HG02588 (cell line): Measurements from ENCODE around the gene PPP2R2B.

Experiments
- ATAC-seq: cut with Tn5 transposase; IDR thresholded peaks from one replicate; pipeline ENCODE4 v1.9.1; 2021; ENCODE audit warnings: mild to moderate bottlenecking, moderate library complexity; ENCODE audit not compliant: unreplicated experiment

PPP2R2B gene

DNA sequence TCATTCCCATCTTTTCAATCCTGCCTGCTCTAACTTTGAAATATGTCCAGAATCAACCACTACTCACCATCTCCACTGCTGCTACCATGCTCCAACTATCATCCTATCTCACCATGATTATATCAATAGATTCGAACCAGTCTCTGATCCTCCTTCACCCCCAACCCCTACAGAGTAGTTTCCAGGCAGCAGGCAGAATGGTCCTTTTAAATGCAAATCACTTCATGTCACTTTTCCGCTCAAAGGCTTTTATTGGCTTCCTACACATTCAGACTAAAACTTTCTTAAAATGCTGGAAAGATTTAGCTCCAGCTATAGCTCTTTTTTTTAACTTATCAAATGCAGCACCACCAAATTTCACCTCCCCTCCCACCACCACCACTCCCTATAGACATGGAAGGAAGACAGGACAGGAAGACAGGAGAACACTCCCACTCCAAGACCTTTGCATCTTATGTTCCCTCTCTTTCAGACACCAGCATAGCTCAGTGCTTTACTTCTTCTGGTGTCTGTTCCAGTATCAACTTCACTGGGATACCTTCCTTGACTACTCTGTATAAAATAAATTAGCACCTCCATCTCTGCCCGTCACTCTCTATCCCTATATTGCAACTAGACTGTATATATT lies 9.9 kb upstream of the PPP2R2B start:
- no peak for ATAC-seq

DNA sequence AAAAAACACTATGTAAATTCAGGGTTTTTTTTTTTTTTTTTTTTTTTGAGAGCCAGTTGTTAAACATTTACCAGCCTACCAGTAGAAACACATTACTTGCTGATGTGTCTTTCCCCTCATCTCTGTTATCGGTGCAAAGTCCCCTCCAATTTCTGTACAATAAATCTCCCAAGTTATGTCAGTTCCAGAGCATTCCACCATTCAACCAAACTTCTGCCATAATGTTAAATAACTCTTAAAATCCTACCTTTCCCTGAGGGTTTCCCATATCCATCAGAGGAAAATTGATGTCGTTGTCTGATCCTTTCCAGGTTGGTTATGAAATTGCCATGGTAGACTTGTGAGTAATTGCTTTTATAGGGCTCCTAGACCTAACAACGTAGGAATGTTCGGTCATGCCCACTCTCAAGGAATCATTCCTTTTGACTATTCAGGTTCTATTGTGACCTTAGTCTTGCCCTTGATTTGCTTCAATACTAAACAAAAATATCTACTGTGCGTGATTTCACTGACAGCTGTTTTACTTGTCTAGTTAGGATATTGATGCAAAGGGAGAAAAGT lies 5.6 kb upstream of the PPP2R2B start:
- no peak for ATAC-seq

DNA sequence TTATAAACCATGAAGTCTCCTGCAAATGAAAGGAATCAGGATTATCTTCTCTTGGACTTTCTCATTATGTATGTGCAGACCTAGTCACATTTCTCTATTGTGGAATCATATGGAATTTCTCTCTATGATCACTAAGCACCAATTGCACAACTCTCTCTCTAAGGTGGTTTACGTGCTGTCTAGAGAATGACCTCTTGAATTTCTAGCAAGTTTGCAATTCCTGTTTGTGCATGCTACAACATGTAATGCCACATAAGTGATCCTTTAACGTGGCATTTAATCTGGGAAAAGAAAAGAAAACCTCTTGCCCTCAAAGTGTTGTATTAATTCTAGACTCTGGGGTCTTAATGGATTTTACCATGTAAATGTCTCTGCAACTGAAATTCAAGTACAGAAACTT lies 5.0 kb upstream of the PPP2R2B start:
- ATAC-seq, result no peak

DNA sequence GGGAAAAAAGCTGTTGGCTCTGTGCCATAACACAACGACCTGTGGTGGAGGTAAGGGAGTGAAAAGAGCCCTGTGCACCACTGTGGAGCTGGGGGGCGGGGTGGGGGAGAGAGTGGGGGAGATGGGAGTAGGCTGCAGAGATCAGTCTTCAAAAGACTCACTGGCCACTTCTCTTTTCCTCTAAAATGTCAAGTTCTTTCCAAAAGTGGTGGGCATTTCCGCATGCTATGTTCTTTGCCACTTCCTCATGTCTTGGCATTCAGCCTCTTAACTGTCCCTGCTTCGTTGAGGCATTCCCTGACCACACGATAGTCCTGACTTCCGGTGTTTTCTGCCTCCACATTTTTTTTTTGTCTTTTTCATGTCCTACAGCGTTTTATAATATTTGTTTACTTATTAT lies 2.4 kb upstream of the PPP2R2B start:
- no peak for ATAC-seq

DNA sequence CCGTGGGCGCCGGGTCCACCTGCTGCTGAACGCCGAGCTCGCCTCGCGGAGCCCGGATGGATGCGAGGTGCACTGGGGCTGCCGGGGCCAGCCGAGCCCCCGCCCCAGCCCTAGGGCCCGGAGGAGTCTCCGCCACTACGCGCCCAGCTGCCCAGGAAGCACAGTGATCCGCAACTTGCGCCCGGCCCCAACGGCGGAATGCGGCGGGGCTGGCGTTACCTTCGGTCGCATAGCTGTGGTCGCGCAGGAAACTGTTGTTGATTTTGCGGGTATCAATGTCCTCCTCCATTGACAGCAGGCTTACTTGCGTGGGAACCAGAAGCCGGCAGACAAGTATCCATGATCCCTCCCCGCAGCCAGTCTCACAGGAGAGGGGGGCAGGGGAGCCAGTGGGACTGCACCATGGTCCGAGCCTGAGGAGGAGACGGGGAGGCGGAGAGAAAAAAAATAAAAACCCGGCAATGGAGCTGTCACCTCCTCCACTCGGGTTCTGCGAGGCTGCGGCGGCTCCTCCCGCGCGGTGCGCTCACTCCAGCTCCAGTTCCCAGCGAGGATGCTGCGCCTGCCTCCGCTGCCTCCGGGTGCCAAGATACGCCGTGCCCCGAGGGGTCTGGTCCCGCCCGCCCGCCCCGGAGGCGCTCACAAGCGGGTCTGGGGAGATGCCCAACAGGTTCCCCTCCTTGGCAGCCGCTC lies 628 bp downstream of the PPP2R2B start:
- ATAC-seq, result peak; percentile 17

DNA sequence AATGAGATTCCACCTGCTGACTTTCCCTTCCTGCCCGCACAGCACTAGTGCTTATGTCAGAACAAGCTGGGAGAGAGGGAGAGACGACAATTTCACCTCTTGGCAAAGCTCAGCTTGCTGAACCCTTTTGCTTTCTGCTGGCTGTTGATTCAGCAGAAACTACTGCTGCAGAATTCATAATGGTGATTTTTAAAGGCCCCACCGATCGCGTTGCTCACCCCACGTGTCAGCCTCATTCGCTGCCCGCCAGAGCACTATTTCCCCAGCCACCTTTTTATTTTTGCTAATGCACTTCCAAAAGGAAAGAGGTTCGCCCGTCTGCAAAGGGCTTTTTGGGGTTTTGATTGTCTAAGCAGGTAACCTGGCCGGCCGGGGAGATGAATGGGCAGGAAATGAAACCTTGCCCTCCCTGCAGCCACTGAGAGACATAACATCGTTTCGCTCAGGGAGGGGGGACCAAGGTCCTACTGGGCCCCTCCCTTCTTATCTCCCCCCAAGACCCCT lies 1.3 kb downstream of the PPP2R2B start:
- ATAC-seq, result no peak

DNA sequence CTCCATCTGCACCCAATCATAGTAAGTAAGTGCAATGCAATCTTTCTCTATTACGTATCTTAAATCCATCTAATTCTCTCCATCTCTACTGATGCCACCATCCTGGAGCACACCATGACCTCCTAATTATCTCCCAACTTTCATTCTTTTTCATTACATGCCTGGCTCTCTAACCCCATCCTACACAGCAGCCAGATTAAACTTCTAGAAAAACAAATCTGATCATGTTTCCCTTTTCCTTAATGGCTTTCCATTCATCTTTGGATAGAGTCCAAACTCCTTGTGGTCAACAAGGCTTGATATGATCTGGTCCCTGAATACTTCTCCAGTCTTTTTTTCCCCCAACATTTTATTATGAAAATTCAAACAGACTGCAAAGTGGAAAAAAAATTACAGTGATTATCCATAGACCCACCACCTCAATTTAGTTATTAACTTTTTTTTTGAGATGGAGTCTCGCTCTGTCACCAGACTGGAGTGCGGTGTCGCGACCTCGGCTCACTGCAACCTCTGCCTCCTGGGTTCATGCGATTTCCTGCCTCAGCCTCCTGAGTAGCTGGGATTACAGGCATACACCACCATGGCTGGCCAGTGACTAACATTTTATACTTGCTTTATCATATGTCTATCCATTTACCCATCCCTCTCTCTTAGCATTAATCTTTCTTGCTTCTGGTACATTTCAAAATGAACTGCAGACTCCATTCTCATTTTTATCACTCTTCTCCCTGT lies 5.2 kb downstream of the PPP2R2B start:
- no peak for ATAC-seq

DNA sequence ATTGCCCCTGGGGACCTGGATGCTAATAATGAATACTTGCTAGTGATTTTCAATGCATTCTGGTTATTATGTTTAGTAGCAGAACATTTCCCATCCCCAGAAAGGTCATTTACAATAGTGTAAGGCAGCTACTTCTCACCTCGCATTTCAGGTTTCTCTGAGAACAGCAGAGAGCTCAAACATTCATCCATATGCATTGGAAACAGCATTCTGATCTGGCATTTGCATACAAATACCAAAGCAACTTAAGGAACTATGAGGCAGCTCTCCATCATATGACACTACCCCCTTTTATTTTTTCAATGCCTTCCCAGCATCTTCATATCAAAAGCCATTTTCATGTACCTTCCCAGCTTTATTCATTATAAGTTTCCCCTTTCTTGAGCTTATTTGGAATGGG lies 6.4 kb downstream of the PPP2R2B start:
- no peak for ATAC-seq

DNA sequence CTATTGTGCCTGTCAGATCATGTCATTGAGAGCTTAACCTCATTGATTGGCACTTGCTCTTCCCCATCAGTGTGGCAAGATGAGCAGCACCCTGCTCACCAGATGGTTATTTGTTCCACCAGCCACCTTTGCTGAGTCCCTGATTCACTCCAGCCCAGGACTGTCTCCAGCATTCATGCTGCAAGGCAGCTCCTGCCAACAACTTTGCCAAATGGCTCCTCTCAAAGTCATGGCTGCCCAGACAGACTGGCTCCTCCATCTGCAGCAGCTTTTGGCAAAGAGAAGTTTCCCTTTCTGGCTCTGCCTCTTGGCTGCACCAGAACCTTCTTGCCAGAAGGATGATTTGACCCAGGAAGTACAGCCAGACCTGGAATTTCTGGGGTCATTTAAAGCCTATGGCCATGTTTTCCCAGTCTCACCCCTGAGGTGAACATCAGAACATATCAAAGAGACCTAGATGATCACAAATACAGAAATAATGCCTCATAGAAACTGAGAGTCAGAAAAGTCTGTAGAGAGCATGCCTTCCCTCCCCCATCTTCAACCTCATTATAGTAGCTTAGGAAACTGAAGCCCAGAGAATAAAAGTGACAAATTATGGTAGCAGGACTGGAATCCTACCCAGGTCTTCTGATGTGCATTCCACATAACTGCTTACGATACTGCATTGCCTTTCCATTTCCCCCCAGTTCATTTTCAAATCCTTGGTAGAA lies 10.4 kb downstream of the PPP2R2B start:
- ATAC-seq, result no peak

DNA sequence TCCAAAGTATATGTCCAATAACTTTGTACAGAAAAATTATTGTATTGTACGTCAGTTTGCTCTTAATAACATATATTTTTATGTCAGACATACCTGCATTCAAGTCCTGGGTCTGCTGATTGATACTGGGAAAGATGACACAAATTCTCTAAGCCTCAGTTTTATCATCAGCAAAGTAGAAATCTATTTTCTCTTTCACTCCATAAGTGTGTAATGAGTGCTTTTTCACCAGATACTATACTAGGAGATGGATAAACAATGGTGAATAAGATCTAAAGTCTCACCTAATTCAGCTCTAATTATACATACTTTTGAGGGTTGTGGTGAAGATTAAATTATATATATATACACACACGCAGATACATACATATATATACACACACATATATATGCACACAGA lies 12.3 kb downstream of the PPP2R2B start:
- no peak for ATAC-seq

DNA sequence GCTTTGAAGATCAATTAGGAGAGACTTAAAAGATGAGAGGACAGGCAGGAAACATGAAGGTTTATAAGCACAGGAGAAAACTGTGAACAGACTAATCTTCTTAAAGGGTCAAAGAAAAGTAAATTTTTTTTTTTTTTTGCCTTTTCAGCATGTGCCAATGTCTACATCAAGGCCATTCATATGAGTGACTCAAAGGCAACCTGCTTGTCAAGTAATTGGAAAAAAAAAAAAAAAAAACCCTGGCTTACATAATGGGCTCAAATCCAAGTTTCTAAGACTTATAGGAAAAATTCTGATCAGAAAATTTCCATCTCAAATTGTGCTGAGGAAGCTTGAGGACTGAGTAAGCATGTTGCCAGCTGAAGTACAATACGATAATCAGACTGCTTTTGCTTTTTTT lies 15.9 kb downstream of the PPP2R2B start:
- ATAC-seq, result no peak

DNA sequence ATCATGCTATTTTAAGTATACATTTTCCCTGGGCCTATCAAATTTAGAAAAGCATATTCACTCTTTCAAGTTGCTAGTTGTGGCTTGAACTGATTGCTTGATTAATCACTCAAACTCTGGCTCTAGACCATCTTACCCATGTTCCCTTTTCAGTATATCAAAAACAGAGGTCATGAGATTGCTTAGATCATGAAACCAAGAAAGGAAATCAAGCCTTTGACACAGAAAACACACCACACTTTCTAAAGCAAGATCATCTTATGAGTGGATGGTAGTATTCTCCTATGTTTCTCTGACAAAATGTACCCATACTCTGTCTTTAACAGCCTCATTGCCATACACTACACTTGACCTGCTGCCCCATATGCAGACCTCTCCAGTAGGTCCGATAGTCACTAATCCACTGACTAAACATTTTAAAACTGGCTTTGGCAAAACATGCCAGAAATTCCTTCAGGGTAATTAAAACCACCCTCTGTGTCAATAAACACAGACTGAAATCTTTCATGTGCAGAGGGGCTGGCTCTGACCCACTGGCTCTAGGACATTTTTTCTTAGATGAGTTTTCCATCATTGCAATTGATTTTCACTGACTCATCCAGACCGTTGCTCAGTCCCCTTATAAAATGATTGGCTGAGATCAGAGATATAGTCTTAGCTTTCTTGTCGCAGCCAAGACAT lies 18.2 kb downstream of the PPP2R2B start:
- no peak for ATAC-seq

DNA sequence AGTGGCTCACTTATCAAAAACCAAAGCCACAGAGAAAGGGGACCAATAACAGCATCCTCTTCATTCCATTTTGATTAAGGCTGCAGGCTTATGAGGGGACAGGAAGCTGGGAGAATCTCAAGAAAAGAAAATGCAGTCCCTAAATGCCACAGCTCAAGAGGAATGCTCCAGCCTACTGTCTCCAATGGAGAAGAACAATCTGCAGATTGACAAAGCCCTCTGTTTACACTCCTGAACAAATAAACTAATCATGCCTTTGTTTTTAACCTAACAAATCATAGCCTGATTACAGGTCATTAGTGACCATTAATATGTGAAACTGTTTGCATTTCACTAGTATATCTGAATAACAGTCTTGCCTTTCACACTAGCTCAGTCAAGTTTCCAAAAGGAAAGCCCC lies 26.5 kb downstream of the PPP2R2B start:
- no peak for ATAC-seq

DNA sequence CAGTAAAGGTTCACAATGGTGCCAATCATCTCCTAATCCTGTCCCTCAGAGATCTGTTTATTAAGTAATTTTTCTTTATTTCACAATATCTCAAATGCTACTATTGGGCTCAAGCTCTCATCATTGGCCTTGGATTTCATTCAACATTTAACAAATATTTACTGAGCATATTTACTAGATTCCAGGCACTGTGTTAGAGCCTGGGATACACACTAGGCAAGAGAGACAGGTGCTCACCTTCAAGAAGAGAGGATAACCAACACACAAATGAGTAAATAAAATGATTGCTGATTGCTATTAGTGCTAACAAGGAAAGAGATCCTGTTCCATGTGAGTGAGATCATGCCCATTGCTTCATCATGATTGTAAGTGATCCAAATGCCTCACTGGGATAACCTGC lies 27.4 kb downstream of the PPP2R2B start:
- ATAC-seq, result no peak

DNA sequence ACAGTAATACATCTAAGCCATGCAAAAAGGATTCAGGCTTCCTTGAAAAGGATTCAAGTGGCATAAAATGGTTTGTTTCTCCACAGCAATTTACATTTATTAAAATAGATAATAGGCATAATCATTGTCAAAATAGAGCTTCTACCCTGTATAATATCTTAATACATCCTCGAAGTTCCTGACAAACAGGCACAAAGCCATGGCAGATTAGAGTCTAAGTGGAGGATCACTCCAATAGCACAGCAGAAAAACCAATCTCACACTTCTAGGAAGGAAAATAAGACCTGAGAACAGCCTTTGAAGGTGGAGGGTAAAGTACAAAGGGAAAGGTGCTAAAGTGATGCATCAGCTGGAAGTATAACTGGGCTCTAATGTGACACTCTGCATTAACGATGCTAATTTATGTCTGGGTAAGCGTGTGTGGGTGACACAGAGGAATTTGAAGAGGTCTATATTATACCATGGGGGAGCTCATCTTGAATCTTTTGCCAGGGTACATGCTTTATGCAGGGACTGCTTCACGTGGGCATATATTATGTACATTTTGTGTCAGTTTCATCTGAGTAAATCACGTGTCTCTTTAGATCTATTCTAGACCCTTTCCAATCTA lies 28.8 kb downstream of the PPP2R2B start:
- no peak for ATAC-seq

DNA sequence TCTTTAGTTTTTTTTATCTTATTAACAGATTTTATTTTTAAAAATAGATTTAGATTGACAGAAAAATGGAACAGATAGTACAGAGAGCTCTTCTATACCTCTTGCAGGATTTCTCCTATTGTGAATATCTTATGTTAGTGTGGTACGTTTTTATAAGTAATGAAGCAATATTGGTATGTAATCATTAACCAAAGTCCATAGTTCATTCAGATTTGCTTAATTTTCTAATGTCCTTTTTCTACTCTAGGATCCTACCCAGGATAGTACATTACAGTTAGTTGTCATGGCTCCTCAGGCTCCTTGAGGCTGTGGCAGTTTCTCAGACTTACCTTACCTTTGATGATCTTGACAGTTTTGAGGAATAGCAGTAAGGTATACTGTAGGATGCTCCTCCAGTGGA lies 30.4 kb downstream of the PPP2R2B start:
- ATAC-seq, result no peak

DNA sequence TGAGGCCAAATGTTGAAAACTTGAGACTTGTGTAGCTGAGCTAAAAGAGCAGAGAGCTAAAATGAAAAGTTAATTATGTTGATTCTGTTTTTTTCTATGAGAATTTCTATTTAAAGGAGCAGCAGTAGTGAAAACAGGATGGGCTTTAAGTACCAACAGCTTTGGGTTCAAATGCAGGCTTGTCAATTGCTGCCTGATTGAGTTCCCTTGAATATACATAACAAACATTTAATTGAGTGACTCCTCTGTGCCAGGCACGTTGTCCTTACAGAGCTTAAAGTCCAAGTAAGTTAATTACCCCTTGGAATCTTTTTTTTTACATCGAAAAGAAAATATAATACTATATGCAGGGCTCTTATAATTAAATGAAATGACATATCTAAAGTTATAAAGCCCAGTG lies 38.5 kb downstream of the PPP2R2B start:
- ATAC-seq, result no peak

DNA sequence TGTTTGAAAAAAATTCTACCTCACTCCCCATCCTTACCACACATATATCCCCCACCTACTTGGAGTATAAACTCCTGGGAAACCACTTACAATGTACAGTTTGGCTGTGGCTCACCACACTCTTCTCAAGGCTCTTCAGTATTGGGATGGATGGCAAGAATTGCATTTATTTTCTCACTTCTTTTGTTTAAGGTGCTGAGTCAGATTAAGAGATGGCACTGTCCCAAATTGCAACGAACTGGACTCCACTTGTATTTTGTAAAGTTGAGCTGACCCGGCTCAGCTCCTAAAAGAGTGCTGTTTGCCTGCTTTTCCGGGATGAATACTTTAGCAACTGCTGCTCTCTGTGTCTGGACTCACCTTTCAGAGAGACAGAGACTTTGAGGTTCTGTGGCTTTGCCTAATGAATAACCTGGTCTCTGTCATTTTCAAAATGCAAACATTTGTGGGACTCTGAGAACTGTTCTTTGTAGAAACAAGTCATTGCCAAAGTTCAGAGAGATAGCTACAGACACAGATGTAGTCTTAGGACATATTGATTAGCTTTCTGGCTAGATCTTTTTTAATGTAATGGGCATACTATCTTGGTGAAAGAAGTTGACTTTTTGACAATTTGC lies 42.2 kb downstream of the PPP2R2B start:
- ATAC-seq, result no peak

DNA sequence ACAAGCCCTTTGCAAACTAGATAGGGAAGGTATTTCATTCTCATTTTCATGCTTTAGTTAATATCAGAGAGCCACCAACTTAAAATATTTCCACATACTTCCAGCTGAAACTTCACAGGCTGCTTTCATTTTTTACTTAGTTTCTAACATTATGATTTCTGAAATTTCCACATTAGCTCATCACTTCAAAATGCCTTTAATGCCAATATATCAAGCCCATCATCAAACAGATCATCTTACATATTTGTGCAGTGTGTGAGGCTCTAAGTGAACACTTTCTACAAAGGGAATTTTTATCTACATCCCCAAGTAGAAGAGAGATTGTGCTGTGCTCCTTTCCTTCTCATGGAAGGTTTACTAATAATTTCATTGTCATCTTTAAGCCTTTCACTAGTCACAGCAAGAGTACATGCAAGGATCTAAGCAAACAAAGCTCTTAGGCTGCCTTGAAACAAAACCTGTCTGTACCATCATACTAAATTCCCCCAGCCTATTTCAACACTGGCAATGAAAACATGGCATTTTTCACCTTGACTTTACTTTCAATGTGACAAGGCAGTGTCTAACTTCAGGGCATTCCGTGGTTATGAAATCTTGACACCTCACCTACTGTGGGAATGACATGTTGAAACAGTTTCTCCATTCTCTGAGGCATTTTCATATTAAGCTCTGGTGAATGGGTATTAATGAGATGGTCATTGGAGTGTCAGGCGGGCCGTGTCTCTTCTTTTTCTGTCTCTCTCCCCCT lies 45.4 kb downstream of the PPP2R2B start:
- no peak for ATAC-seq
